Measurements from ENCODE around the gene LGALS12.
"Not testable (repeated sequence)": the region's sequence is repeated elsewhere in the genome, so short reads cannot be mapped to it uniquely, and the experiment has no call there.

The LGALS12 gene

GRCh38 chr11:63506876-63507275 lies 992 bp downstream of the LGALS12 start:
- no peak for DNase-seq

GRCh38 chr11:63507511-63507910 lies 1.6 kb downstream of the LGALS12 start:
- no peak for DNase-seq

- no peak for DNase-seq
Measured at GRCh38 chr11:63508009-63508408, 2.1 kb downstream of the LGALS12 start.

- DNase-seq, result no peak
Measured at GRCh38 chr11:63508745-63509144, 2.9 kb downstream of the LGALS12 start.

- DNase-seq, result no peak
Measured at GRCh38 chr11:63510360-63511047, 4.6 kb downstream of the LGALS12 start.

GRCh38 chr11:63511048-63511748 lies 5.3 kb downstream of the LGALS12 start:
- no peak for DNase-seq

- no peak for DNase-seq
Measured at GRCh38 chr11:63512816-63513215, 6.9 kb downstream of the LGALS12 start.

- no peak for DNase-seq
Measured at GRCh38 chr11:63516109-63516508, 10.2 kb downstream of the LGALS12 start.

GRCh38 chr11:63517156-63517555 lies 11.3 kb downstream of the LGALS12 start:
- no peak for DNase-seq

GRCh38 chr11:63518548-63518947 lies 12.7 kb downstream of the LGALS12 start:
- no peak for DNase-seq

- DNase-seq, result no peak
Measured at GRCh38 chr11:63520606-63521170, 14.8 kb downstream of the LGALS12 start.

- no peak for DNase-seq
Measured at GRCh38 chr11:63521896-63522295, 16.0 kb downstream of the LGALS12 start.

GRCh38 chr11:63523151-63523550 lies 17.3 kb downstream of the LGALS12 start:
- DNase-seq, result no peak

- DNase-seq, result no peak
Measured at GRCh38 chr11:63527667-63528066, 21.8 kb downstream of the LGALS12 start.

- not testable (repeated sequence) for DNase-seq
Measured at GRCh38 chr11:63528156-63528555, 22.3 kb downstream of the LGALS12 start.

- DNase-seq, result not testable (repeated sequence)
Measured at GRCh38 chr11:63528729-63529278, 22.9 kb downstream of the LGALS12 start.

- DNase-seq, result not testable (repeated sequence)
Measured at GRCh38 chr11:63529373-63529772, 23.5 kb downstream of the LGALS12 start.

GRCh38 chr11:63530021-63530420 lies 24.1 kb downstream of the LGALS12 start:
- no peak for DNase-seq

- not testable (repeated sequence) for DNase-seq
Measured at GRCh38 chr11:63531074-63531792, 25.3 kb downstream of the LGALS12 start.

GRCh38 chr11:63532117-63532516 lies 26.2 kb downstream of the LGALS12 start:
- no peak for DNase-seq

- no peak for DNase-seq
Measured at GRCh38 chr11:63532799-63533475, 27.1 kb downstream of the LGALS12 start.

- no peak for DNase-seq
Measured at GRCh38 chr11:63534076-63534475, 28.2 kb downstream of the LGALS12 start.

Measured in NCI-H446 (cell line).